ENCODE measurements around the gene KATNB1. TPM values are rescaled to one million over a fixed set of nuclear protein-coding genes. Genes with fewer than 3 reads are reported as not detected.

The KATNB1 gene
- total RNA-seq, 1 donor from 2014 or later: 33.5 TPM

GRCh38 chr16:57690782-57691471 lies 44.6 kb upstream of the KATNB1 start:
- Mint-ChIP-seq H3K9me3 (no peaks in the 10 kb centered on the region), H3K4me1 (peaks cover 25% of the 10 kb centered on the region), H3K27ac (no peak overlapping the region), H3K36me3 (no peaks in the 10 kb centered on the region), H3K27me3 (ENCODE audit: insufficient read depth, low read depth) (peaks cover 11% of the 10 kb centered on the region), H3K4me3 (no peak overlapping the region)
- Histone ChIP-seq H3K4me2 (no peak overlapping the region), H3K9me3 (ENCODE audit: low read depth) (no peaks in the 10 kb centered on the region), H3K36me3 (no peaks in the 10 kb centered on the region), H3K27me3 (no peaks in the 10 kb centered on the region), H3K27ac (no peak overlapping the region), H3K4me3 (no peak overlapping the region), H4K20me1 (ENCODE audit: low read depth) (no peaks in the 10 kb centered on the region), H3K4me1 (peaks cover 2% of the 10 kb centered on the region), H3F3A (ENCODE audit: low read depth) (no peaks in the 10 kb centered on the region), H3K9ac (no peak overlapping the region), H2AFZ (replicated peaks) (no peak overlapping the region), H3K79me2 (ENCODE audit: low read depth) (no peaks in the 10 kb centered on the region)
- TF ChIP-seq, protein P1, sequence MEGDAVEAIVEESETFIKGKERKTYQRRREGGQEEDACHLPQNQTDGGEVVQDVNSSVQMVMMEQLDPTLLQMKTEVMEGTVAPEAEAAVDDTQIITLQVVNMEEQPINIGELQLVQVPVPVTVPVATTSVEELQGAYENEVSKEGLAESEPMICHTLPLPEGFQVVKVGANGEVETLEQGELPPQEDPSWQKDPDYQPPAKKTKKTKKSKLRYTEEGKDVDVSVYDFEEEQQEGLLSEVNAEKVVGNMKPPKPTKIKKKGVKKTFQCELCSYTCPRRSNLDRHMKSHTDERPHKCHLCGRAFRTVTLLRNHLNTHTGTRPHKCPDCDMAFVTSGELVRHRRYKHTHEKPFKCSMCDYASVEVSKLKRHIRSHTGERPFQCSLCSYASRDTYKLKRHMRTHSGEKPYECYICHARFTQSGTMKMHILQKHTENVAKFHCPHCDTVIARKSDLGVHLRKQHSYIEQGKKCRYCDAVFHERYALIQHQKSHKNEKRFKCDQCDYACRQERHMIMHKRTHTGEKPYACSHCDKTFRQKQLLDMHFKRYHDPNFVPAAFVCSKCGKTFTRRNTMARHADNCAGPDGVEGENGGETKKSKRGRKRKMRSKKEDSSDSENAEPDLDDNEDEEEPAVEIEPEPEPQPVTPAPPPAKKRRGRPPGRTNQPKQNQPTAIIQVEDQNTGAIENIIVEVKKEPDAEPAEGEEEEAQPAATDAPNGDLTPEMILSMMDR (IDR thresholded peaks at IDR 0.05): no peak
- TF ChIP-seq EZH2 (IDR thresholded peaks at IDR 0.05): no peak
- TF ChIP-seq EZH2phosphoT487 (IDR thresholded peaks at IDR 0.05): no peak
- DNase-seq (ENCODE audit: low spot score): no peak

DNA sequence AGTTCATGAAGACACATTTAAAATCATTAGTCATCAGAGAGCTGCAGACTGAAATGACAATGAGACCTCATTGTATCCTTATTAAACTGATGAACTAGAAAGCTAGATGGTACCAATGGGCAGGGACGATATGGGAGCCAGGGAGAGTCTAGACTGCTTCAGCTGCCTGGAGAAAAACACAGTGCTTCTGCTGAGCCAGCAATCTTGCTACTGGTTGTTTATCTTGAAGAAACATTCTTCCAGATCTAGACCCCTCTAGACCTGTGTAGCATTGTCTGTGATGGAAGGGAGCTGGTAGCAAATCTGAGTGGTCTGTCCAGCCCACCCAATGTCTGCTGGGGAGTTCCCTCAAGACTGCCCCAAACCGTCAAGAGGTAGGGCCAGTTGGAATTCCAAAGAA lies 42.9 kb upstream of the KATNB1 start:
- no peak overlapping the region for H3K4me3 Mint-ChIP-seq

DNA sequence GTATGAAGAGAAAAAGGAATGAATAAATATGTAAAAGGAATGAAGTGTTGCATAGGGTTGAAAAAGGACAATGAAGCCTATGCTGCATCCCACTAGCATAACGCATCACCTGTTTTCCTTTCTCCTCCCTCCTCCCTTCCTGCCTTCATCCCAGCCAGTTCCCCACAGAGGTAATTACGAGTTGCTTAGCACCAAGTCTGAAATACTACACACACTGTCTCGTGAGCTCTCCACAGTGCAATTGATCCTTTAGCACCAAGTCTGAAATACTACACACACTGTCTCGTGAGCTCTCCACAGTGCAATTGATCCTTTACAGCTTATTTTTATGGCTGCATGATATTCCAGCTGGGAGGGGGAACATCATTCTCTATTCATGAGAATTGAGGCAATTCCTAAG lies 42.0 kb upstream of the KATNB1 start:
- Histone ChIP-seq H3K27ac (no peak overlapping the region), H2AFZ (replicated peaks) (no peak overlapping the region), H3K4me3 (no peak overlapping the region), H3K9me3 (ENCODE audit: low read depth) (no peaks in the 10 kb centered on the region), H3K27me3 (no peaks in the 10 kb centered on the region), H3K79me2 (ENCODE audit: low read depth) (no peaks in the 10 kb centered on the region), H3K4me1 (peaks cover 2% of the 10 kb centered on the region), H3K9ac (no peak overlapping the region), H3K4me2 (no peak overlapping the region), H3K36me3 (no peaks in the 10 kb centered on the region), H3F3A (ENCODE audit: low read depth) (no peaks in the 10 kb centered on the region), H4K20me1 (ENCODE audit: low read depth) (no peaks in the 10 kb centered on the region)
- no peak overlapping the region for H3K27ac Mint-ChIP-seq
- H3K4me1 Mint-ChIP-seq: peaks cover 25% of the 10 kb centered on the region
- H3K27me3 Mint-ChIP-seq (ENCODE audit: insufficient read depth, low read depth): peaks cover 9% of the 10 kb centered on the region
- H3K9me3 Mint-ChIP-seq: no peaks in the 10 kb centered on the region
- no peak for DNase-seq (ENCODE audit: low spot score)
- no peak overlapping the region for H3K4me3 Mint-ChIP-seq
- no peaks in the 10 kb centered on the region for H3K36me3 Mint-ChIP-seq
- TF ChIP-seq, protein P1 (IDR thresholded peaks at IDR 0.05): no peak
- TF ChIP-seq EZH2phosphoT487 (IDR thresholded peaks at IDR 0.05): no peak
- TF ChIP-seq EZH2 (IDR thresholded peaks at IDR 0.05): no peak

More for the DNA sequence above, 42.9 kb upstream of the KATNB1 start:
- Histone ChIP-seq H3K9me3 (ENCODE audit: low read depth) (no peaks in the 10 kb centered on the region), H3K4me2 (no peak overlapping the region), H3K4me1 (peaks cover 2% of the 10 kb centered on the region), H4K20me1 (ENCODE audit: low read depth) (no peaks in the 10 kb centered on the region), H3K4me3 (no peak overlapping the region), H3K27me3 (no peaks in the 10 kb centered on the region), H3K79me2 (ENCODE audit: low read depth) (no peaks in the 10 kb centered on the region), H2AFZ (replicated peaks) (no peak overlapping the region), H3K9ac (no peak overlapping the region), H3F3A (ENCODE audit: low read depth) (no peaks in the 10 kb centered on the region), H3K27ac (no peak overlapping the region), H3K36me3 (no peaks in the 10 kb centered on the region)
- DNase-seq (ENCODE audit: low spot score): no peak
- peaks cover 6% of the 10 kb centered on the region for H3K27me3 Mint-ChIP-seq (ENCODE audit: insufficient read depth, low read depth)
- TF ChIP-seq EZH2phosphoT487 (IDR thresholded peaks at IDR 0.05) (no peak), EZH2 (IDR thresholded peaks at IDR 0.05) (no peak)
- TF ChIP-seq, protein P1 (IDR thresholded peaks at IDR 0.05): no peak
- H3K4me1 Mint-ChIP-seq: peaks cover 25% of the 10 kb centered on the region
- H3K9me3 Mint-ChIP-seq: no peaks in the 10 kb centered on the region
- H3K36me3 Mint-ChIP-seq: no peaks in the 10 kb centered on the region
- H3K27ac Mint-ChIP-seq: no peak overlapping the region

All from neural progenitor cell (in vitro differentiated cells).